Chondrocyte (in vitro differentiated cells): ENCODE data around the gene GGT6. TPM values are rescaled to one million over a fixed set of nuclear protein-coding genes. Genes with fewer than 3 reads are reported as not detected.
"Not testable (repeated sequence)": the region's sequence is repeated elsewhere in the genome, so short reads cannot be mapped to it uniquely, and the experiment has no call there.

ENCODE experiments used
- DNase-seq: peaks from one replicate; pipeline ENCODE4 v3.0.0; 2021; ENCODE audit warnings: mixed read lengths, low spot score
- H3K27ac Mint-ChIP-seq: one replicate; pipeline ENCODE4 v1.8.0; 2021; ENCODE audit warnings: mild to moderate bottlenecking, moderate library complexity, mixed read lengths; ENCODE audit not compliant: unreplicated experiment
- H3K27me3 Mint-ChIP-seq: 2 replicates; pipeline ENCODE4 v1.8.0; 2021; ENCODE audit warnings: low read depth, mixed read lengths
- H3K36me3 Mint-ChIP-seq: 2 replicates; pipeline ENCODE4 v1.8.0; 2021; ENCODE audit warnings: low read depth, mixed read lengths
- H3K4me1 Mint-ChIP-seq: 2 replicates; pipeline ENCODE4 v1.8.0; 2021; ENCODE audit warnings: low read depth, mild to moderate bottlenecking, mixed read lengths
- H3K4me3 Mint-ChIP-seq: one replicate; pipeline ENCODE4 v1.8.0; 2021; ENCODE audit warnings: mild to moderate bottlenecking, moderate library complexity, mixed read lengths; ENCODE audit not compliant: unreplicated experiment
- H3K9me3 Mint-ChIP-seq: 2 replicates; pipeline ENCODE4 v1.8.0; 2021; ENCODE audit warnings: low read depth, mixed read lengths
- total RNA-seq: library from RNA; stranded (reverse); gene quantifications from 3 replicates; pipeline ENCODE4 v1.2.1, GENCODE V29; 2021
- TF ChIP-seq, protein P1 (sequence below): fragments of 200-600 bp; sonication (generic); IDR thresholded peaks from 2 replicates; pipeline ENCODE4 v1.5.0; 2021; ENCODE audit warnings: antibody characterized with exemption, mild to moderate bottlenecking, moderate library complexity

GGT6 gene
- total RNA-seq, 1 donor from 2014 or later: not detected

DNA sequence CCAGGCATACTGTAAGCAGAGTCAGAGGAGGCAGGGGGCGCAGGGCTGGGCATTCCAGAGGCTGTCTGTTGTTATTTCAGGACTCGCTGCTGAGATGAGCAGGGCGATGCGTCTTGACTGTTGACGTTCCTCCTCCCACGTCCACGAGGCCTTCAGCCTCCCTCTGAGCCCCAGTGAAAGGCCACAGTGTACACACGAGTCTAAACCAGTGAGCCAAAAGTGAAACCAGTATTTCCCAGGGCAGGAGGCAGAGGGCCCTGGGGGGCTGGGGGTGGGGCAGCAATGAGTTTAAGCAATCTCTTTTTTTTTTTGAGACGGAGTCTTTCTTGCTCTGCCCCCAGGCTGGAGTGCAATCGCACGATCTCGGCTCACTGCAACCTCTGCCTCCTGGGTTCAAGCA is 45.4 kb upstream of the GGT6 start:
- no peak for DNase-seq
- H3K36me3 Mint-ChIP-seq: no peaks in the 10 kb centered on the region
- H3K9me3 Mint-ChIP-seq: no peaks in the 10 kb centered on the region
- H3K4me1 Mint-ChIP-seq: peaks cover 38% of the 10 kb centered on the region
- TF ChIP-seq, protein P1, sequence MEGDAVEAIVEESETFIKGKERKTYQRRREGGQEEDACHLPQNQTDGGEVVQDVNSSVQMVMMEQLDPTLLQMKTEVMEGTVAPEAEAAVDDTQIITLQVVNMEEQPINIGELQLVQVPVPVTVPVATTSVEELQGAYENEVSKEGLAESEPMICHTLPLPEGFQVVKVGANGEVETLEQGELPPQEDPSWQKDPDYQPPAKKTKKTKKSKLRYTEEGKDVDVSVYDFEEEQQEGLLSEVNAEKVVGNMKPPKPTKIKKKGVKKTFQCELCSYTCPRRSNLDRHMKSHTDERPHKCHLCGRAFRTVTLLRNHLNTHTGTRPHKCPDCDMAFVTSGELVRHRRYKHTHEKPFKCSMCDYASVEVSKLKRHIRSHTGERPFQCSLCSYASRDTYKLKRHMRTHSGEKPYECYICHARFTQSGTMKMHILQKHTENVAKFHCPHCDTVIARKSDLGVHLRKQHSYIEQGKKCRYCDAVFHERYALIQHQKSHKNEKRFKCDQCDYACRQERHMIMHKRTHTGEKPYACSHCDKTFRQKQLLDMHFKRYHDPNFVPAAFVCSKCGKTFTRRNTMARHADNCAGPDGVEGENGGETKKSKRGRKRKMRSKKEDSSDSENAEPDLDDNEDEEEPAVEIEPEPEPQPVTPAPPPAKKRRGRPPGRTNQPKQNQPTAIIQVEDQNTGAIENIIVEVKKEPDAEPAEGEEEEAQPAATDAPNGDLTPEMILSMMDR: peak; percentile 38
- H3K27ac Mint-ChIP-seq: peak overlapping the region; percentile 85
- peaks cover 3% of the 10 kb centered on the region for H3K27me3 Mint-ChIP-seq
- no peak overlapping the region for H3K4me3 Mint-ChIP-seq

DNA sequence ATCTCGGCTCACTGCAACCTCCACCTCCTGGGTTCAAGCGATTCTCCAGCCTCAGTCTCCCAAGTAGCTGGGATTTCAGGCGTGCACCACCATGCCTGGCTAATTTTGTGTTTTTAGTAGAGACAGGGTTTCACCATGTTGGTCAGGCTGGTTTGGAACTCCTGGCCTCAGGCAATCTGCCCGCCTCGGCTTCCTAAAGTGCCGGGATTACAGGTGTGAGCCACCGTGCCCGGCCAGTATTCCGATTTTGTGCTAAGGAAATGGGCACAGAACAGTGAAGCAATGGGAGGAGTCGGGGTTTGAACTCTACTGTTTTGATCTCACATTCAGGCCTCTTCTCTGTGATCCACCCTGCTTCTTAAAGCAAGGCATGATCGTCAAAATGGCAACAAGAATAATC is 44.4 kb upstream of the GGT6 start:
- H3K9me3 Mint-ChIP-seq, H3K36me3 Mint-ChIP-seq, DNase-seq, H3K27me3 Mint-ChIP-seq, H3K4me3 Mint-ChIP-seq: not testable (repeated sequence)
- peak overlapping the region; percentile 88 for H3K27ac Mint-ChIP-seq
- peaks cover 45% of the 10 kb centered on the region for H3K4me1 Mint-ChIP-seq

DNA sequence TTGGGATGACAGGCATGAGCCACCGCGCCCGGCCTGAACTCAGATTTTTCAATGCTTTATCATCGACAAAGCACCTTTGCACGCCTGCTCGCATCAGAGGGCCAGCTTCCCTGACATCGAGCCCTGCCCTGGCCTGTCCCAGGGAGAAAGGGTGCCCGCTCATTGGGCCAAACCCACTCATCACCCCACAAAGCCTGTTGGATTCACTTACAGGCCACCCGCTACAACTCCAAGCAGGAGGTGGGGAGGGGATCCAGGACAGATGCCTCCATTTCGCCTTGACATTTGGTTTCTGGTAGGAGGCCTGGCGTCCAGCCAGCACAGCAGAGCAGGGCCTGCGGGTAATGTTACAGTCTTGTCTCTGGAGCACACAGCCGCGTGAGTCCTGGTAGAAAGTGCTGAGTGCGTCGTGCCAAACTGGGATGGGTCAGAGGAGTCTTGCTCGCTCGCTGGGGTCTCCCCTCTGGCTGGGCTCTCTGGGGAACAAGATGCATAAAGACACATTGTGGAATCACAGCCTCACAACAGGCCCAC is 43.8 kb upstream of the GGT6 start:
- DNase-seq: no peak

DNA sequence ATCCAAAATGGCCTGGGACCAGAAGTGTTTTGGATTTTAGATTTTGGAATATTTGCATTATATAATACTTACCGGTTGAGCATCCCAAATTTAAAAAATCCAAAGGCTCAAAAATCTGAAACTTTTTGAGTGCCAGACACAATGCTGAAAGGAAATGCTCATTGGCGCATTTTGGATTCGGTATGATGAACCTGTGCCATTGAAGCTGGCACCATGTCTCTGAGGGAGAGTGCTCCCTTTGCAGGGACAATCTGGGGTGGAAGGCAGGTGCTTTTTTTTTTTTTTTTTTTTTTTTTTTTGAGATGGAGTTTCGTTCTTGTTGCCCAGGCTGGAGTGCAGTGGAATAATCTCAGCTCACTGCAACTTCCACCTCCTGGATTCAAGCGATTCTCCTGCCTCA is 41.7 kb upstream of the GGT6 start:
- DNase-seq: no peak
- TF ChIP-seq, protein P1: no peak
- Mint-ChIP-seq H3K36me3 (no peaks in the 10 kb centered on the region), H3K4me1 (peaks cover 39% of the 10 kb centered on the region), H3K27me3 (no peaks in the 10 kb centered on the region), H3K9me3 (no peaks in the 10 kb centered on the region), H3K27ac (no peak overlapping the region), H3K4me3 (no peak overlapping the region)

More for the DNA sequence above, 43.8 kb upstream of the GGT6 start:
- peaks cover 51% of the 10 kb centered on the region for H3K4me1 Mint-ChIP-seq
- TF ChIP-seq, protein P1: no peak
- no peaks in the 10 kb centered on the region for H3K27me3 Mint-ChIP-seq
- no peaks in the 10 kb centered on the region for H3K36me3 Mint-ChIP-seq
- H3K27ac Mint-ChIP-seq: peak overlapping the region; percentile 88
- no peaks in the 10 kb centered on the region for H3K9me3 Mint-ChIP-seq
- H3K4me3 Mint-ChIP-seq: no peak overlapping the region

DNA sequence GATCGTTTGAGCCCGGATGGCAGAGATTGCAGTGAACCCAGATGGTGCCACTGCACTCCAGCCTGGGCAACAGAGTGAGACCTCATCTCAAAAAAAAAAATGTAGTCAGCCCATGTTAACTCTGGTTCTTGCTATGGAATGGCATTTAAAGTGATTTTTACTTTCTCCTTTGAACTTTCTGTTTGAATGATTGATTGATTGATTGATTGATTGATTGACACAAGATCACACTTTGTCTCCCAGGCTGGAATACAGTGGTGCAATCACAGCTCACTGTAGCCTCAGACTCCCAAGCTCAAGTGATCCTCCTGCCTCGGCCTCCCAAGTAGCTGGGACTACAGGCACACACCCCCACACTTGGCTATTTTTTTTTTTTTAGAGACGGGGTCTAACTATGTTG is 40.9 kb upstream of the GGT6 start:
- Mint-ChIP-seq H3K9me3 (no peaks in the 10 kb centered on the region), H3K27ac (no peak overlapping the region), H3K27me3 (no peaks in the 10 kb centered on the region), H3K36me3 (no peaks in the 10 kb centered on the region), H3K4me3 (no peak overlapping the region), H3K4me1 (peaks cover 36% of the 10 kb centered on the region)
- no peak for DNase-seq
- TF ChIP-seq, protein P1: no peak

DNA sequence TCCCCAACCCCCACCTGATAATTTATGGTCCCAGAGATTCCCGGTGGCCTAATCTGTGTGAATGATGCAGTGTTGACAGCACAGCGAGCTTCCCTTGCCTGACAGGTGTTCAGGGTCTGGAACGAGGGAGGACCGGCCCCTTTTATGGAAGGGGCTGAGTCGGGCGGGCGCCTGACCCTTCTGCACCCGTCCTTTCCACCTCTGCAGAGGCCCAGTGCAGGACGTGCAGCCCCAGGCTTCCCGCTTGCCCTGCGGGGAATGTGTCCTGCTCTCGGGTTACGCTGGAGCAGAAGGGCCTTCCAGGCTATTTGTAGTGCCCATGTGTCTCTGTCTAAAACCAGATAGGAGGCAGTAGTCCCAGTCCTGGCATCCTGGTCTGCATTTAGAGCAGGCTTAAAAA is 40.2 kb upstream of the GGT6 start:
- TF ChIP-seq, protein P1: no peak
- Mint-ChIP-seq H3K27me3 (no peaks in the 10 kb centered on the region), H3K27ac (no peak overlapping the region), H3K4me3 (no peak overlapping the region), H3K36me3 (no peaks in the 10 kb centered on the region), H3K9me3 (no peaks in the 10 kb centered on the region), H3K4me1 (peaks cover 32% of the 10 kb centered on the region)
- DNase-seq: no peak
